DOHH2 (cell line): ENCODE data around the gene IL22RA2.

Experiments used
- H3F3A ChIP-seq: fragments of 200-600 bp; sonication (generic), shearing (Covaris generic); 2 replicates; pipeline ENCODE4 v1.6.0; 2016; ENCODE audit warnings: antibody characterized with exemption, mild to moderate bottlenecking; ENCODE audit not compliant: control insufficient read depth, insufficient read depth
- H3K27ac ChIP-seq: fragments of 200-600 bp; sonication (generic); 2 replicates; pipeline ENCODE4 v1.5.1; 2014; ENCODE audit warnings: low read depth, mild to moderate bottlenecking, low read length, moderate library complexity
- H3K27me3 ChIP-seq: fragments of 200-600 bp; sonication (generic); 2 replicates; pipeline ENCODE4 v1.6.1; 2014; ENCODE audit warnings: mild to moderate bottlenecking, low read length, mixed read lengths; ENCODE audit not compliant: control insufficient read depth
- H3K36me3 ChIP-seq: fragments of 200-600 bp; sonication (generic); 2 replicates; pipeline ENCODE4 v1.6.1; 2014; ENCODE audit warnings: mild to moderate bottlenecking, low read length, moderate library complexity, mixed read lengths; ENCODE audit not compliant: control insufficient read depth
- H3K4me1 ChIP-seq: fragments of 200-600 bp; sonication (generic); 2 replicates; pipeline ENCODE4 v1.6.1; 2014; ENCODE audit warnings: mild to moderate bottlenecking, low read length, mixed read lengths; ENCODE audit not compliant: control insufficient read depth
- H3K4me2 ChIP-seq: fragments of 200-600 bp; sonication (generic); 2 replicates; pipeline ENCODE4 v1.6.0; 2014; ENCODE audit warnings: mild to moderate bottlenecking, low read length, moderate library complexity
- H3K4me3 ChIP-seq: fragments of 200-600 bp; sonication (generic); 2 replicates; pipeline ENCODE4 v1.5.1; 2014; ENCODE audit warnings: mild to moderate bottlenecking, low read length, mixed read lengths
- H3K79me2 ChIP-seq: fragments of 200-600 bp; sonication (generic); 2 replicates; pipeline ENCODE4 v1.6.1; 2014; ENCODE audit warnings: mild to moderate bottlenecking, low read length, mixed read lengths; ENCODE audit not compliant: control insufficient read depth
- H3K9me2 ChIP-seq: fragments of 200-600 bp; sonication (generic); replicated peaks from 2 replicates; pipeline ENCODE4 v1.6.1; 2014; ENCODE audit warnings: mild to moderate bottlenecking, low read length, mixed read lengths; ENCODE audit not compliant: control insufficient read depth
- H3K9me3 ChIP-seq: fragments of 200-600 bp; sonication (generic); 2 replicates; pipeline ENCODE4 v1.6.1; 2014; ENCODE audit warnings: antibody characterized with exemption, low read length, mixed read lengths; ENCODE audit not compliant: control insufficient read depth, insufficient read depth
- H4K20me1 ChIP-seq: fragments of 200-600 bp; sonication (generic); 2 replicates; pipeline ENCODE4 v1.6.0; 2014; ENCODE audit warnings: low read depth, mild to moderate bottlenecking, antibody characterized with exemption, low read length, moderate library complexity; ENCODE audit not compliant: control insufficient read depth, insufficient read depth
- CTCF ChIP-seq: fragments of 200-600 bp; sonication (generic); IDR thresholded peaks from one replicate; pipeline ENCODE4 v1.5.1; 2014; ENCODE audit warnings: antibody characterized with exemption, mild to moderate bottlenecking, low read depth, low read length; ENCODE audit not compliant: poor library complexity, severe bottlenecking
- EZH2phosphoT487 ChIP-seq: fragments of 200-600 bp; sonication (generic); IDR thresholded peaks from 2 replicates; pipeline ENCODE4 v1.6.1; 2017; ENCODE audit warnings: borderline replicate concordance, mild to moderate bottlenecking, antibody characterized with exemption, low read length, moderate library complexity, mixed read lengths

Gene IL22RA2

DNA sequence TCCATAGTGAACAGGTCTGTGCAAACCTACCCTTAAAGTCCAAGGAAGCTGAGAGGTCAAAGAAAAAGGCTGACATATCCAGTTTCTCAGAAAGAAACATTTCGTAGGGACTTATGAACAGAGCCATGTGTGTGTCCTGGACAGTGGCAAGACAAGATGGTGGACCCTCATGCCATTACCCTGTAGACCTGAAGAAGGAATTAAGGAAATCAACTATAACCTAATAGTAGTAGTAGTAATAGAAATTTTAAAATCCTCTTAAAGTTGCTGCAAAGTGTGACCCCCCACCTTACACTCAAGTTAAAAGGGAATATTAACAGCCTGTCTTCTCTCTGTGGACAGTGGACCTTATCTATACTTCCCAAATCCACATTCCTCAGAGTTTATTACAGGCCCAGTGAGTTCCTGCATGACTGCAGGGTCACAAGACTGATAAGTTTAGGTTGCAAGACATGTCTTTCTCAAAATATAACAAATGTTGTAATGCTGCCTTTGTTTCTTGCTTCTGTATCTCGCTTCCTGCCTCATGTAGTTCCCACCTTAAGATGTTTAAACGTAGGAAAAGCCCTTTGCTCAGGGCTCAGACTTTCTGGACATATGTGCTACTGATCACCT, 10.6 kb downstream of the IL22RA2 start:
- H3K4me3 ChIP-seq: no peak overlapping the region
- peaks cover 10% of the 10 kb centered on the region; the same call in 1 of the 2 replicates for H3K9me3 ChIP-seq
- no peaks in the 10 kb centered on the region for H3K36me3 ChIP-seq
- H3K79me2 ChIP-seq: no peaks in the 10 kb centered on the region
- H3K9me2 ChIP-seq: no peaks in the 10 kb centered on the region
- no peaks in the 10 kb centered on the region for H3F3A ChIP-seq
- no peaks in the 10 kb centered on the region for H3K27me3 ChIP-seq
- no peaks in the 10 kb centered on the region for H3K4me1 ChIP-seq
- no peaks in the 10 kb centered on the region for H4K20me1 ChIP-seq
- H3K27ac ChIP-seq: no peak overlapping the region
- no peak for TF ChIP-seq CTCF
- TF ChIP-seq EZH2phosphoT487: no peak
- no peak overlapping the region for H3K4me2 ChIP-seq

DNA sequence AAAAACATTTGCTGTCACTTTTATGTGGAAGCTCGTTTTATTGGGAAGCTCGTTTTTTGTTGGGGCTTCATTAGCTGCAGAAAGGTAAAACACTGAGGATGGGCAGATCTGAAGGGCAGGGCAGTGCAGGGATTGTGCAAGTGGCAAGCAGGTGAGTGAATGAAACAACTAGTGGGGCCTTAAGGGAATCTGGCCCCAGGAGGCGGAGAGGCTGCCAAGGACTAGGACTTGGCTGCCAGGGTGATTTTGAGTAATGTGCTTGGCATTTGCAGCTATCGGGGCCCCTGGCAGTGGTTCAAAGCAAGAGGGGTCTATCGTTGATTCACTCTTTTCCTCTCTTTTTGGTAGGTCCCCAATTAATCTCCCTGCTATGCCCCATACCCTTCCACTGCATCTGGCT, 11.5 kb downstream of the IL22RA2 start:
- Histone ChIP-seq H3K79me2 (no peaks in the 10 kb centered on the region), H3K9me3 (peaks cover 10% of the 10 kb centered on the region; the same call in 1 of the 2 replicates), H3F3A (no peaks in the 10 kb centered on the region), H3K4me3 (no peak overlapping the region), H3K36me3 (no peaks in the 10 kb centered on the region), H3K9me2 (no peaks in the 10 kb centered on the region), H4K20me1 (no peaks in the 10 kb centered on the region), H3K27me3 (no peaks in the 10 kb centered on the region), H3K27ac (no peak overlapping the region), H3K4me2 (no peak overlapping the region), H3K4me1 (no peaks in the 10 kb centered on the region)
- TF ChIP-seq EZH2phosphoT487 (no peak), CTCF (no peak)

DNA sequence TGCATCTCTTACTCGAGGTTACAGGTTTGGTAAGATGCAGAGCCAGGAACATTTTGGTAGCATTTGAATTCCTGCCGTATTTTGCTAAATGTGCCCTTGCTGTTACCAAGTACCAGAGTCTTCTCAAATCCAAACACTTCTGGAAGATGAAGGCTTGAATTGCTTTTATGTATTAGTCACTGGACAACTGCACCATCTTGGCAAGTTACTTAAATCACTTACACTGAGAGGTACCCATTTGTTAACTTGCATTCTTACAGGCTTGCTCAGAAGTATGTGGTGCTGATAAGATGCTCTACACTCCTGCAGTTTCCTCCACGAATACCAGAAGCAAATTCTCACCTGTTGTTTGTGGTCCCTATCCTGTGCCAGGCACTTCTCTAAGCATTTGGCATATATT, 12.7 kb downstream of the IL22RA2 start:
- Histone ChIP-seq H3K79me2 (no peaks in the 10 kb centered on the region), H3K4me2 (no peak overlapping the region), H3K4me3 (no peak overlapping the region), H3K9me3 (peaks cover 10% of the 10 kb centered on the region; the same call in 1 of the 2 replicates), H3K27me3 (no peaks in the 10 kb centered on the region), H3K4me1 (peaks cover 4% of the 10 kb centered on the region), H3K9me2 (no peaks in the 10 kb centered on the region), H3F3A (no peaks in the 10 kb centered on the region), H3K36me3 (no peaks in the 10 kb centered on the region), H4K20me1 (no peaks in the 10 kb centered on the region), H3K27ac (no peak overlapping the region)
- TF ChIP-seq CTCF: no peak
- no peak for TF ChIP-seq EZH2phosphoT487
